COLO668 (cell line): ENCODE measurements around the gene TBC1D22A.

Source experiments
- DNase-seq: peaks from one replicate; lab custom pipeline; 2025; ENCODE audit not compliant: unreplicated experiment; lab: John Stamatoyannopoulos, UW

TBC1D22A gene

DNA sequence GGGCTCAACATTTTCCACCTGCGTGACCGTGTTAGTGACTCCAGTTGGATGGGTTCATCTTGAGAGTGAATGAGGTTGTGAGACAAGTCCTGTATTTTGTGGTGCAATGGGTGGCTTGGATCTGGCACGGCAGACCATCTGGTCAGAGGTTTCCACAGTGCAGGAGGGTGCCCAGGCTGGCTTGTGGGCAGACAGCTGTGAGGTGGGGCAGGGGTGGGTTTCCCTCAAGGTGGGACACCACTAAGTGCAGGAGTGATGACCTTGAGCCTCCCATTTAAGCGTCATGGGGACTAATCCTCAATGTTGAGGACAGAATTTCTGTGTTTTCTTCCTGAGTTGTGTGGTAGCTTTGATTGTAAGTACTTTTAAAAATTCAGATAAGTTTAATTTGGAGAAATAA, 220.6 kb downstream of the TBC1D22A start:
- DNase-seq: no peak

DNA sequence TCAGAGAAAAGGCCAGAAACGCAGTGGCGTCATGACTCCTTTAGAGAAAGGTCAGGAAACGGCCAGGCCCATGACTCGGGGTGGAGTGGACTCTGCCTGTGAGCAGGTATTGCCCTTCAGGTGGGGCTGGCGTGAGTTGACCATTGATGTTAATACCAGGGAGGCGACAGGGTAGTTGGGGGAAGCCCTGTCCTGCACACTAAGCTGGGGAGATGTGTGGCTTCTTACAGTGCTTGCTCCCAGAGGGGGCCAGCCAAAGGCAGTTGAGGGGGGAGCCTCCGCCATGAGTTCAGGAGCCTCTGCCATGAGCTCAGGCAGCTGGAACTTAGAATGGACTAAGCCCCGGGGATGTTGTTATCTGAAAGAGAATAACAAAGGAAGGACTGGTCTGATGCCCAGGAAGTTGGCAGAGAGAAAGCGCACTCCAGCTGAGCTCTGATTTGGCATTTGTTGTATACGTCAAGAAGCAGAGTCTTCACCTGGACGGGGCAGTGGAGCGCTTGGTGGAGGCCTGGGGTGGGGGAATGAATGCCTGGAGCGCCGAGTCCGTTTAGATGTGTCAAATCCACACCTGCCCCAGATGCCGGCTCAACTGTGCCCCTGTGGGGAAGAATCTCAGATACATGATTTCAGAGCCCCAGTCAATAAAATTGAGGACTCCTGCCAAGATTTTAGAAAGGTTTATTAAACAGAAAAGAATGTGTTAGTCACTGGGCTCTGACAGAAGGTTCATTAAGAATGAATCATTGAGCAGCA, 222.5 kb downstream of the TBC1D22A start:
- no peak for DNase-seq

DNA sequence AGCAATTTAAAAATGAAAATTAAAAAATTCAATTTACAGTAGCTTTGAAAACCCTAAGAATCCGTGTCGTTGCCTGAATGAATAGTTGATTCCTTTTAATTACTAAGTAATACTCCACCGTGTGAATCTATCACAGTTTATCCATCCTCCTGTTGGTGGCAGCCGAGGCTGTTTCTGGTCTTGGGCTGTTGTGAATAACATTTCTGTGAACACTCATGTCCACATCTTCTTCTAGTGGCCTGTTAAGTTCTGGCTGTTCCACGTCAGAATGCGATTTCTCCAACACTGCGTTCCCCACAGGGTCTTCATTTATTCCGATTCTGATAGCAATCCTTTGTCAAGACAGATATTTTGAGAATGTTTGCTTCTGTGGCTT, 223.0 kb downstream of the TBC1D22A start:
- DNase-seq: no peak

DNA sequence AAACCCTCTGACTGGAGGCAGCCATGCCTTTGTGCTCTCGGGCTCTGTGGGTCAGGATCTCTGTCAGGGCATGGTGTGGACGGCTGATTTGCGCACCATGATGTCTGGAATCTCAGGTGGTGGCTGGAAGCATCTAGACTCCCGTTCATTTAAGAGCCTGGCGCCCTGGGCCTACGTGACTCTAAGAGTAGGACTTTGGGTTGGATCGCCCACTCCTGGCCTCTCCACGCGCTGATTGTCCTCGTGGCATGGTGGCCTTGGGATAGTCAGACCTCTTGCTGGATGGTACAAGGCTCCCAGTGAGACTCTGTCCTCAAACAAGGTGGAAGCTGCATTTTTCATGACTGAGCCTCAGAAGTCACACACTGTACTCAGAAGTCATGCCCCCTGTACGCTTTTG, 224.3 kb downstream of the TBC1D22A start:
- DNase-seq: no peak

DNA sequence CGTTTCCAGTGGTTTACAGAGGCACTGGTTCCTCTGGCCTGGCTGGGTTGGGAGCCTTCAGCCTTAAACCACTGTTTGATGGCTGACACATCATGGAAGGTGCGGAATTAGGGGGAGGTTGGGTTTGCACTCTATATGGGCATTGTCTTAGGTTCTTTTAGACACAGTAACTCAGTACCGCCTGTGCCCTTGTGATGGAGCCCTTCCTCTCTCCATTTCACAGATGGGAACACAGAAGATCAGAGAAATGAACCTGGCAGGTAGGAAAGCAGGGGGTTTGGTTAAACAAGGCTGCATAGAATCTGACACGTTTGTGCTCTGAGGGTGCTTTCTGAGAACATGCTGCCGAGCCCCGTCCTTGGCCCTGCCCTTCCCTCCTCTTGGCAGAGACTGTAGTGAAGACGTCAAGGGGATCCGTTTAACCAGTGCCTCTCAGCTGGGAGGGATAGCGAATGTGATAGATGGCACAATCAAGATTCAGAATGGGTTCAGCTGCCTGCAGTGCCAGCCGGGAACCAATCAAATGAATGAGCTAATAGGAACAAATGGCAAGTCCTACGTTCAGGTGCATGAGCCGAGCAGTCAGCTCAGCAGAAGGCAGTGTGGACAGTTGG, 228.6 kb downstream of the TBC1D22A start:
- no peak for DNase-seq

DNA sequence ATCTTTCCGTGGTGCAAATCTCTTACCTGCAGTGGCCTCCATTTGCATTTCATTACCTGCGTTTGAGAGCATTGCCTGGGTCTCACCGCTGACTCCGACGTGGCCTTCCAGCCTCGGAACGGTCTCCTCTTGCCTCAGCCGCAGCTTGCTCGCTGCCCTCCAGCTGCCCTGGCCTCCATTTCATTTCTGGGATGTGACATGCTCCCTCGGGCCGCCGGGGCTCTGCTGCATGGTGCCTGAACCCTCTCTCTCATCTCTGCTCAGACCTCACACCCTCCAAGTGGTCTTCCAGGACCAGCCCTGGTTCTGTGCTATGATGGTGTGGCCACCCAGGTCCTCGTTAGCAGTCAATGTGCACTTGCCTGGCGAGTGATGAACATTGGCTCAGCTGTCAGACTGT, 229.2 kb downstream of the TBC1D22A start:
- no peak for DNase-seq

DNA sequence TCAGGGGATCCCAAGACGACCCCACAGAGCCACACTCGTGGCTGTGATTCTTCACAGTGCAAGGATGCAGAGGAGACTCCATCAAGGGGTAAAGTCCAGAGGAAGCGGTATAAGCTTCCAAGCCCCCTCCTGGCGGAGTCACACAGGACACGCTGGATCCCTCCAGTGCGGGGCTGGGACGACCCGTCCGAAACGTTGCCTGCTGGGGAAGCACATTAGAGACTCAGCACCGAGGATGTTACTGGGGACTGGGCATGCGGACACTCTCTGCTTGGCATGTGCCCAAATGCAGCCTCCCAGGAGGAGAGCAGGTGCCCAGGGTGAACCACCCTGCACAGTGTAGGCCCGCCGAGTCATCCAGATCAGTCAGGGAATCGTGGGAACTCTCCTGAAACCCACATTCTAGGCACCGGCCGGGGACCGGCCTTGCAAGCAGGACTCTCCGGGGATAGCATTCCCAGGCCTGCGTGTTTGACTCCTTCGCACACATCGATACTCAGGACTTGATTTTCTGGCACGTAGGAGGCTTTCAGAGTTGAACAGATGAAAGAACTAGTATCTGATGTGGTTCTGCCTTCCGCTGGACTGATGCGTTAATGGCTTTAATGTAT, 229.8 kb downstream of the TBC1D22A start:
- DNase-seq: no peak

DNA sequence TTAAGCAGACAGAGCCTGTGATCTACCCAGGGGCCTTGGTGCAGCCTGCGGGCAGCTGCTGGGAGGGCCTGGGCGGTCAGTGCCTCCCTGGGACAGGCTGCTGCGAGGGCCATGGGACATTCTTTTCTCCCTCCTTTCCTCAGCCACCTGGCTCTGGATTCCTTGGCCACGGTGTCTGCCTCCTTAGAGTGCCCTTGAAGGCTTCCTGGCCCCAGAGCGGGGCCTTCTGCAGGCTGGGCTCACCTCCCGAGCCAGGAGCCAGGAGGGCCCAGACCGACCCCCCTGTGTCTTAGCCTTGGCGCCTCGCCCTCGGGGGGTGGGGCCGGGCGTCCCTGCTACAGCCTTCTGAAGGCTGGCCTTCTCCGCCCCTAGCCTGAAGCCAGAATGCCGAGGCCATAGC, 231.2 kb downstream of the TBC1D22A start:
- no peak for DNase-seq

DNA sequence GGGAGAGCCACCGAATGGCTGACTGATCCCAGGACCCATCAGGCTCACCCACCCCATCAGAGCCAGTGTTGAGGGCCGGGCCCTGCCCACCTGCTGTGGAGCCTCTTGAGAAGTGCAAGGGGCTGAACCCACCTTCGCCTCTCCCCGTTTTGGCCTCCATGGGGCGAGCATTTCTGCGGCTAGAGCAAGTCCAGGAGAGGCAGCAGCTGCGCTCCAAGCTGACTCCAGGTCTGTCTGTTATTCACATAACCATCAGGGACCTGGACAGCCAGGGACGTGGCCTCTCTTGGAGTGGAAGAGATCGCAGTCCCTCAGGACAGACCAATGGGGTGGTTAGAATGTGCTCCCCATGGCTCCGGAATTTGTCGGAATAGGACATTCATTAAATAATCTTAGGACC, 231.8 kb downstream of the TBC1D22A start:
- DNase-seq: no peak

DNA sequence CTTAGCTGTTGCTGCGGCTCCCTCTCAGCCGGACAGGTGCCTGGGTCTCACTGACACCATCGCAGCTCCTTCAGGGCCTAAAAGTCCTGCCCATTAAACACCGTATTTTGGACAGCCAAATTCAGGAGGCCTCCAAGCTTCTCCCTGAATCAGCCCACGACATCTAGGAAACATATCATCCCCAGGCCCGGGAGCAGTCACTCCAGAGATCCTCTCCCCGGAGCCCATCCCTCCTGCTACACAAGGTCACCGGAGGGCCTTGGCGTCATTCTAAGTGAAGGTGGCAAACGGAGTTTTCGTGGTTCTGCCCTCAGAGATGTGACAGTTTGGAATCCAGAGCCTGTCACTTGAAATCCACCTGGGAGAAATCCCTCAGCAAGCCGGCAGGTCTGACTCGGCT, 232.5 kb downstream of the TBC1D22A start:
- DNase-seq: no peak

DNA sequence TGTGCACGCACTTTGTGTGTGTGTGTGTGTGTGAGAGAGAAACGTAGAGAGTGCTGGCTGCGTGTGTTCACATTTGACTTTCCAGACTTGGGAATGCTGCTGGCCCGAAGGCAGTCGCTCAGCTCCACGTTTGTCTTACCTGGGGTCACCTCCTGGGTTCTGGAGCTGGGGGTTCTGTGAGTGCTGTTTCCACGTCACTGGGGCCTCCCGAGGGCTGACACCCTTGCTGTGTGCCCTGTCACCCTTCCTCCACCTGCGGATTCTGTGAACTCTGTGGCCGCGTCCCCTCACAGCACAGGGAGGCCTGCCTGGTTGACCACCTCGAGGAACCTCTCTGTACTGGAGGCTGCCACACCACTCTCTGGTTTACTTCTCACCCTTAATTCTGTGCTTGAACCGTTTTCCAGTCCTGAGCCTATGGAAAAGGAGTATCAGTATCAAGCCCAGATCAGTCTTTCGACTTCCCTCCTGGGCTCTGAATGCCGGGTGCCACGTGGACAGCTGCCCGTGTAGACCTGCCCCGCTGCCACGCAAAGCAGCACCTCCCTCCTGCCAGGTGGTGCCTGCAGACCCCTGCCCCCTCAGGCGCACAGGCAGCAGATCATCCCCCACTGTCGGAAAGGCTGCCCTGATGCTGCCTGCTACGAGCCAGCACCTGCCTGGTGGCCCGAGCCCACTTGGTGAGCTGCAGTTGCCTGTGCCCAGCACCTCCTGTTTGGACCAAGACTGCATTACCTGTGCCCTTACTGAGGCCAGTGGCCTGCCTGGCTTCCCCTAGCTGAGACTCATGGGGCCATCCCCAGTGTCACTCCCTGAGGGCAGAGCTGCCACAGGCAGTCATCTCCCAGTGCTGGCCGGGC, 233.3 kb downstream of the TBC1D22A start:
- no peak for DNase-seq

DNA sequence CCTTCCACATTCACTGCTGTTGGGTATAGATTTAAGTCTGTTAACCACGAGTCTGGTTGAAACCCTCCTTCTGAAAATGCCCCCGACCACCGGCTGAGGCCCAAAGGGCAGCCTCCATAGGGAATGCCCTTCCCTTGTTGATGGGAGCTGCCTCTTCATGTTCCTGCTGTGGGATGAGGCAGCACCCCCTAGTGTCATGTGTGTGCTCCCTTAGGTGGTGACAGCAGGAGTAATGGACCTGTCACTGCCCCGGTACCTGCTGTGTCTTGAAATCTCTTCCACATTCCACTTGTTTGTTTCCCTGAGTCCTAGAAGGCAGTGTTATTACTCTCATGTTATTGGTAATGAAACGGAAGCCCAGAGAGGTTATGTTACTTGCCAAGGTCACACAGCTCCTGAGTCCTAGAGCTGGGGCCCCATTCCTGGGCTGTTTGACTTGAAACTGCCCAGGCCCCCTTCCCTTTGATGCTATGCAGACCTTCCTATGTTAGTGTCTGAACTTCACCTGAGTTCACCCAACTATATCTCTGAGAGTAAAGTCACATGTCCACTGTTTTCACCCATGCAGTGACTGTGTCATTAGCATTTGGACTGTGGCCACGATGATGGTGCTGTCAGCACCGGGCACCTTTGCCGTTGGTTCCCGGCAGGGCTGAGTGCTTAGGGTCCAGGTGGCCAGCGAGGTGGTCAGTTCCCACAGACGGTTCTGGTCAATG, 234.3 kb downstream of the TBC1D22A start:
- peak; percentile 24 for DNase-seq

DNA sequence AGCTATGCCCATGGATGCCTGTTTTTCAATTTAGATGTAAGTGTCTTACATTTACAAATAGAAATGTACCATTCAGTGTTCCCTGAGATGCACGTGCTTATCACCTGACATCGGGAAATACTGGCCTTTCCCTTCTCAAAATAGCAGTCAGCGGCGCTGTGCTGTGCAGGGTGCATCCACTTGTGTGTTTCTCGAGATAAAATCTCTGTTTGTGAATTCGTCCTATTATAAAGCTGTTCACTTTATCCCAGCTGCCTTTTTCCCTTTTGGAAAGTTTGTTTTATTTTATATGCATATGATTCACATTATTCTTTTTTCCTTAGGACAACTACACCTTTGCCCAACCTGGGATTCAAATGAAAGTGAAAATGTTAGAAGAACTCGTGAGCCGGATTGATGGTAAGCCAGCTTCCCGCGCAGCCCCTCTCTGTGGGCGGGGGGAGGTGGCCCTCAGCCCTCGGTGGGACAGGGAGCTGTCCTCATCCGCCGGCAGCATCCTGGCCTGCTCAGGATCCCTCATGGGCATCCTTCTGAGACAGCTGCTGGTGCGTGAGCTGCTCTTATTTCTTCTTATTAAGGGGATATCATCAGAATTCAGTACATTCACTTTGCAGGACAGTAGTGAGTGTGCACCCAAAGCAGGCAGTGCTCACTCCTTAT, 235.0 kb downstream of the TBC1D22A start:
- no peak for DNase-seq

DNA sequence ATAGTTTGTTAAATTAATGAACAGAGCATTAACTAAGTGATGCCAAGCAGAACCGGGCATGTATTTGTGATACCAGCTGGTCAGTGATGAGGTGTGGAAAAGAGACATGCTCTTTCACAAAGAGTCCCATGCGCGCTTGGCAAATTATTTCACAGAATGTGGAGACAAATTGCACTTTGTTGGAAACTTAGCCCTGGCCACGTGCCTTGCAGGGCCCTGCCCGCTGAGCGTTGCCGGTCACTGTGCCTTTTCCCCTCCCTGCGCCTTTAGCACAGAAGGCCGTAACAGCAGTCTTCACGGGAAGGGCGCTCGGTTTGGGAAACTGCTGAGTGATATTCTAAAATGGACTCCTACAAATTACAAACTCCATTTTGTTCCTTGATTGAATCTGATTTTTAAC, 235.9 kb downstream of the TBC1D22A start:
- DNase-seq: no peak

DNA sequence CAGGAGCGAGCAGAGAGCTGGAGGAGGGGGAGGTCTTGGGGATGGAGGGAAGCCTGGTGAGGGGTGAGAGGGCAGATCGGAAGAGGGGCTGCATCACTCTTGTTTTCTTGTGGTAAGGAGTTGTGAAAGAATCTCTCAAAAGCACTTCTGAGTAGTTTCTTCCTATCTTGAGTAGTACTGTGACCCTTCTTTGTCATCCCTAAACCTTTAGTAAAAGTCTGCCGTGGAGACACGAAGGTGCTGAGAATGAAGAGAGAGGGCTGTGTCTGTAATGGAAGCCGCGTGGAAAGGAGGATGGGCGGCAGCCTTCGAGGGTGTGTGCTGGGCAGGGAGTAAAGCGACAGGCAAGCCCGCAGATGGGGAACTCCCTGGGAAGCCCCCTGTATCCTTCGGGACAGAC, 237.8 kb downstream of the TBC1D22A start:
- DNase-seq: no peak

DNA sequence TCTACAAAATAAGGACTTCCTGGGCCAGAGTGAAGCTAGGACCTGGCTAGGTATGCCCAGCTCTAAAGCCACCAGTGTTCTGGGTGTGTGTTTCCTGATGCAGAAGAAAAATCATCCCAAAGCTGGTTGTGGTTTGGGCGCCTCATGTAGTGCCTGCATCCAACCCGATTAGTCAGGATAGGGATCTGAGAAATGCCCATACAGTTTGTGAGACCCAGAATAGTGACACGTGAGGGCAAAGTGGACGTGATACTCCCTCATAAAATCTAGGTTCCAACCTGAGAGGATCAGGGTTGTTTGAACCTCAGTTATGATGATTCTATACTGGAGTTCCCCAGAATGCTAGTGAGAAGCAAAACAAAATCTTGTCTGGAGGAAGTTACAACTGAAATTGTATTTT, 238.4 kb downstream of the TBC1D22A start:
- DNase-seq: no peak

DNA sequence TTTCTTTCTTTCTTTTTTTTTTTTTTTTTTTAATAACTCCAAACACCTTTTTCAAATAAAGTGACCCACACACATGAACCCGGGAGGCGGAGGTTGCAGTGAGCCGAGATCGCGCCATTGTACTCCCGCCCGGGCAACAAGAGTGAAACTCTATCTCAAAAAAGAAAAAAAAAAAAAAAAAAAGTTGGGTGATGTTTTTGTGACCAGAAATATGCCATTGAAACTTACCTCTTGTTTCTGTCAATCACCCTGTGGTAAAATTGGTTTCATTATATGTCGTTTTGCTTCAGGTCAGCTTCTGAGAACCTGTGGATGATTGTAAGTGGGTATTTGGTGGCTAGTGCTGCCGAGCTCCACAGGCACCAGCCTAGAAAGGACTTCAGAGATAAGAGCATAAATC, 238.8 kb downstream of the TBC1D22A start:
- no peak for DNase-seq

DNA sequence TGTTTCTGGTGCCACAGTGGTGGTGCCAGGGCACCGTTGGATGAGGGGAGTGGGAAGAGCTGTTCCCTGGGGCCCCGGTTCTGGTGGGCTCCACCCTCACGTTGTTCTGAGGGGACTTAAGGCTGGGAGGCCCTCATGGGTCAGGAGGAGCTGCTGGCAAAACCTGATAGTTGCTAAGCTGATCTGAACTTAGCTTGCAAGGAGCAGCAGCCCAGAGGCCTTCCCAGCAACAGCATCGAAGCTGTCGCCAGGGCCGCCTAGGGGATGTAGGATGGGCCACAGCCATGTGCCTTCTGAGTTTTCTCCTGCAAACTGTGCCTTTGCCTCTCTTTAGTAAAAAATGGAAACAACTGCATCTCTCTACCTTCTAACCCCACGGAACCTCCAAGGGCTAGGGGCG, 240.2 kb downstream of the TBC1D22A start:
- DNase-seq: no peak

DNA sequence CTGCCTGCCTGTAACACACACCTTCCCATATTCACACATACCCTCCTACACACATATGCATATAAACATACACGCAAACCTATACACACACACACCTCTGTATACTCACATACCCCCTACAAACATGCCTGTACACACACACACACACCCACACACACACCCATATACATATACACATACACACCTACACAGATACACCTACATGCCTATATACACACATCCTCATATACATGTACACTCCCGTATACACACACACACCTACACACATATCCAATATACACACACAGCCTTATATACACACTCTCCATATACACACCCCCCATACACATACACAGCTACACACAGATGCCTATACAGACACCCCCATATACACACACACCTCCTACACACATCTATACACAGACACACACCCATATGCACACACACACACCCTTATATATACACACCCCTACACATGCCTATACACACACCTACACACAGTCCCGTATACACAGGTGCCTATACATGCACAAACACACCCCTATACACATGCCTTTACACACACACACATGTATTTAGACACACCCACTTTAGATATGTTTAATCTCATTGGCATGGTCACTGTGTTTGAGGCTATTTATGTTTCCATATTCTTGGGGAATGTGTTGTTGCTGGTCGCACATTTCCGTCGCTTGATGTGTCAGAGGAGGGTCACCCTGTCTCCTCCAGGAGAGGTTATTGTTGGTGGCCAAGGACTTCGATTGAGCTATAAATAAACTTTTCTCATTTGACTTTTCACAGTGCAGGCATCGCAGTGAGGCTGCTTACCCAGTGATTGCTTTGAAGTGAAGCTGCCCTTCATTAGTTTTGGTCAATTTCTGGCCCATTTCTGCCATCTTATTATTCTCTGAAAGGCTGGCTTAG, 243.3 kb downstream of the TBC1D22A start:
- DNase-seq: no peak
